CD1c-positive myeloid dendritic cell (primary cell): Measurements from ENCODE around the gene BDKRB2.

Experiments
- DNase-seq: peaks from one replicate; pipeline ENCODE4 v3.0.0-alpha.2; 2016; ENCODE audit errors: extremely low spot score

The BDKRB2 gene

GRCh38 chr14:96270565-96271420 is 66.2 kb downstream of the BDKRB2 start:
- DNase-seq: no peak

- no peak for DNase-seq
These were observed 66.8 kb downstream of the BDKRB2 start for GRCh38 chr14:96271421-96271762.

- no peak for DNase-seq
These were observed 68.3 kb downstream of the BDKRB2 start for GRCh38 chr14:96272777-96273473.

GRCh38 chr14:96273629-96274028 is 69.0 kb downstream of the BDKRB2 start:
- no peak for DNase-seq

- DNase-seq: no peak
These were observed 69.5 kb downstream of the BDKRB2 start for GRCh38 chr14:96274122-96274521.

GRCh38 chr14:96274543-96274942 is 69.9 kb downstream of the BDKRB2 start:
- no peak for DNase-seq

- peak; percentile 62 for DNase-seq
These were observed 70.8 kb downstream of the BDKRB2 start for GRCh38 chr14:96275177-96276112.

- no peak for DNase-seq
These were observed 73.3 kb downstream of the BDKRB2 start for GRCh38 chr14:96277890-96278289.

- DNase-seq: no peak
These were observed 74.9 kb downstream of the BDKRB2 start for GRCh38 chr14:96279564-96279963.

GRCh38 chr14:96280104-96280503 is 75.5 kb downstream of the BDKRB2 start:
- no peak for DNase-seq

GRCh38 chr14:96281486-96281885 is 76.8 kb downstream of the BDKRB2 start:
- DNase-seq: no peak

- no peak for DNase-seq
These were observed 79.4 kb downstream of the BDKRB2 start for GRCh38 chr14:96284008-96284407.

GRCh38 chr14:96284430-96284829 is 79.8 kb downstream of the BDKRB2 start:
- no peak for DNase-seq

GRCh38 chr14:96285667-96286066 is 81.0 kb downstream of the BDKRB2 start:
- DNase-seq: no peak

- no peak for DNase-seq
These were observed 81.6 kb downstream of the BDKRB2 start for GRCh38 chr14:96286251-96286650.

GRCh38 chr14:96287856-96288255 is 83.2 kb downstream of the BDKRB2 start:
- DNase-seq: no peak
